Fibroblast of lung (primary cell): ENCODE measurements around the gene PILRB. TPM values are rescaled to one million over a fixed set of nuclear protein-coding genes. Genes with fewer than 3 reads are reported as not detected.

ENCODE experiments used
- DNase-seq, 2 donors: peaks; one replicate each; pipeline versions ENCODE4 v3.0.0 to v3.0.0-alpha.2; 2010; ENCODE audit warnings: low read depth in 2 of 2
- H2AFZ ChIP-seq: 2 replicates; pipeline ENCODE4 v1.5.1; 2012; ENCODE audit warnings: low read length, control low read depth, inconsistent platforms
- H3K27ac ChIP-seq: 2 replicates; pipeline ENCODE4 v1.5.1; 2011; ENCODE audit warnings: low read length, control low read depth; ENCODE audit not compliant: insufficient read depth
- H3K27me3 ChIP-seq: 2 replicates; pipeline ENCODE4 v1.5.1; 2011; ENCODE audit warnings: mild to moderate bottlenecking, low read length; ENCODE audit not compliant: control insufficient read depth, insufficient read depth
- H3K36me3 ChIP-seq: 2 replicates; pipeline ENCODE4 v1.5.1; 2011; ENCODE audit warnings: low read length; ENCODE audit not compliant: control insufficient read depth, insufficient read depth
- H3K4me1 ChIP-seq: 2 replicates; pipeline ENCODE4 v1.5.1; 2011; ENCODE audit warnings: low read length; ENCODE audit not compliant: control insufficient read depth, insufficient read depth; ENCODE audit errors: extremely low read depth
- H3K4me2 ChIP-seq: 2 replicates; pipeline ENCODE4 v1.5.1; 2011; ENCODE audit warnings: low read length, control low read depth; ENCODE audit not compliant: insufficient read depth; ENCODE audit errors: extremely low read depth
- H3K4me3 ChIP-seq, 4 experiments: fragments of 200-600 bp in 1 of 4; sonication (generic) in 1 of 4; replicated peaks in 1 of 4; 2 replicates each; pipeline ENCODE4 v1.5.1; 2011 to 2016; ENCODE audit warnings: low read length in 4 of 4, low read depth in 3 of 4, mild to moderate bottlenecking in 3 of 4, control low read depth in 2 of 4, inconsistent platforms in 1 of 4, mixed read lengths in 1 of 4; ENCODE audit not compliant: insufficient read depth in 1 of 4; ENCODE audit errors: control extremely low read depth in 1 of 4
- H3K79me2 ChIP-seq: 2 replicates; pipeline ENCODE4 v1.5.1; 2012; ENCODE audit warnings: mild to moderate bottlenecking, low read length, inconsistent platforms; ENCODE audit not compliant: control insufficient read depth, insufficient read depth
- H3K9ac ChIP-seq: 2 replicates; pipeline ENCODE4 v1.5.1; 2011; ENCODE audit warnings: mild to moderate bottlenecking, low read length, control low read depth; ENCODE audit not compliant: insufficient read depth
- H3K9me3 ChIP-seq: 2 replicates; pipeline ENCODE4 v1.5.1; 2012; ENCODE audit warnings: low read depth, low read length; ENCODE audit not compliant: control insufficient read depth, insufficient read depth
- H4K20me1 ChIP-seq: 2 replicates; pipeline ENCODE4 v1.5.1; 2011; ENCODE audit warnings: low read length; ENCODE audit not compliant: control insufficient read depth, insufficient read depth; ENCODE audit errors: extremely low read depth
- CTCF ChIP-seq, 2 donors: IDR thresholded peaks in 1 of 2; conservative IDR thresholded peaks in 1 of 2; 1 replicate in 1 of 2; 2 replicates in 1 of 2; pipeline ENCODE4 v1.5.1; 2011 to 2012; ENCODE audit warnings: low read length in 2 of 2, control low read depth in 1 of 2, inconsistent platforms in 1 of 2, low read depth in 1 of 2, mild to moderate bottlenecking in 1 of 2
- EZH2 ChIP-seq: IDR thresholded peaks from 2 replicates; pipeline ENCODE4 v1.5.1; 2012; ENCODE audit warnings: low read length, control low read depth, mild to moderate bottlenecking; ENCODE audit errors: missing control alignments
- polyA plus RNA-seq, 2 donors: library from polyadenylated mRNA; depleted of rRNA in 1 of 2; stranded (reverse) in 1 of 2; unstranded in 1 of 2; fragments of >200 nt; gene quantifications; 2 replicates each; pipeline ENCODE4 v1.2.1, GENCODE V29; 2011 to 2012; ENCODE audit warnings: missing spikeins in 1 of 2
- total RNA-seq: library from RNA; depleted of rRNA; stranded (reverse); fragments of >200 nt; gene quantifications from 2 replicates; pipeline ENCODE4 v1.2.1, GENCODE V29; 2014

PILRB gene
- total and polyA plus RNA-seq, 2 donors (not counting 1 experiment from before 2014, with no cell fraction given) = 4.3 to 6.5 TPM

- TF ChIP-seq EZH2 = no peak
- no peak for TF ChIP-seq CTCF (conservative IDR thresholded peaks at IDR 0.05 in 1 of 2, IDR thresholded peaks at IDR 0.05 in 1 of 2; ENCODE audit: low read depth in 1 of 2, low read length in 2 of 2)
- Histone ChIP-seq H3K4me1 (no peaks in the 10 kb centered on the region), H3K4me3 (no peak overlapping the region), H3K27ac (no peak overlapping the region), H3K27me3 (peaks cover 2% of the 10 kb centered on the region), H3K9ac (no peak overlapping the region), H4K20me1 (no peaks in the 10 kb centered on the region), H3K9me3 (no peaks in the 10 kb centered on the region), H2AFZ (no peak overlapping the region), H3K36me3 (no peaks in the 10 kb centered on the region), H3K4me2 (no peak overlapping the region), H3K79me2 (no peaks in the 10 kb centered on the region)
- no peak for DNase-seq
These were observed 42.1 kb downstream of the PILRB start for GRCh38 chr7:100400041-100400440.

- peaks cover 2% of the 10 kb centered on the region for H3K27me3 ChIP-seq
- no peak overlapping the region for H3K9ac ChIP-seq
- no peaks in the 10 kb centered on the region for H3K4me1 ChIP-seq
- H3K4me2 ChIP-seq = no peak overlapping the region
- H3K79me2 ChIP-seq = no peaks in the 10 kb centered on the region
- H2AFZ ChIP-seq = no peak overlapping the region
- H3K9me3 ChIP-seq = no peaks in the 10 kb centered on the region
- no peak for DNase-seq
- H3K27ac ChIP-seq = no peak overlapping the region
- no peak overlapping the region for H3K4me3 ChIP-seq
- no peak for TF ChIP-seq CTCF (conservative IDR thresholded peaks at IDR 0.05 in 1 of 2, IDR thresholded peaks at IDR 0.05 in 1 of 2; ENCODE audit: low read depth in 1 of 2, low read length in 2 of 2)
- no peaks in the 10 kb centered on the region for H3K36me3 ChIP-seq
- H4K20me1 ChIP-seq = no peaks in the 10 kb centered on the region
These were observed 42.7 kb downstream of the PILRB start for GRCh38 chr7:100400656-100401055.

GRCh38 chr7:100401811-100402210 lies 43.9 kb downstream of the PILRB start:
- Histone ChIP-seq H2AFZ (no peak overlapping the region), H3K79me2 (no peaks in the 10 kb centered on the region), H3K27ac (no peak overlapping the region), H3K9me3 (no peaks in the 10 kb centered on the region), H3K4me1 (no peaks in the 10 kb centered on the region), H3K4me3 (no peak overlapping the region), H3K36me3 (no peaks in the 10 kb centered on the region), H4K20me1 (no peaks in the 10 kb centered on the region), H3K27me3 (peaks cover 2% of the 10 kb centered on the region), H3K9ac (no peak overlapping the region), H3K4me2 (no peak overlapping the region)
- DNase-seq = no peak
- TF ChIP-seq CTCF (conservative IDR thresholded peaks at IDR 0.05 in 1 of 2, IDR thresholded peaks at IDR 0.05 in 1 of 2; ENCODE audit: low read depth in 1 of 2, low read length in 2 of 2) = no peak
- TF ChIP-seq EZH2 = no peak
